HG02588 (cell line): Measurements from ENCODE around the gene CC2D2B.
"Not testable (repeated sequence)": the region's sequence is repeated elsewhere in the genome, so short reads cannot be mapped to it uniquely, and the experiment has no call there.

Experiments used
- ATAC-seq: cut with Tn5 transposase; IDR thresholded peaks from one replicate; pipeline ENCODE4 v1.9.1; 2021; ENCODE audit warnings: mild to moderate bottlenecking, moderate library complexity; ENCODE audit not compliant: unreplicated experiment

Gene CC2D2B

GRCh38 chr10:96014473-96015102 lies 106.8 kb downstream of the CC2D2B start:
- no peak for ATAC-seq

GRCh38 chr10:96017191-96017687 lies 109.5 kb downstream of the CC2D2B start:
- no peak for ATAC-seq

GRCh38 chr10:96021332-96021731 lies 113.6 kb downstream of the CC2D2B start:
- no peak for ATAC-seq

GRCh38 chr10:96022739-96023138 lies 115.0 kb downstream of the CC2D2B start:
- no peak for ATAC-seq

- no peak for ATAC-seq
Observed at GRCh38 chr10:96023168-96023567, 115.4 kb downstream of the CC2D2B start.

- no peak for ATAC-seq
Observed at GRCh38 chr10:96025566-96025965, 117.8 kb downstream of the CC2D2B start.

GRCh38 chr10:96034625-96035024 lies 126.8 kb downstream of the CC2D2B start:
- no peak for ATAC-seq

GRCh38 chr10:96038476-96039387 lies 131.0 kb downstream of the CC2D2B start:
- ATAC-seq, result no peak

GRCh38 chr10:96041146-96041545 lies 133.4 kb downstream of the CC2D2B start:
- no peak for ATAC-seq

GRCh38 chr10:96043033-96043892 lies 135.5 kb downstream of the CC2D2B start, which contains the start of gene CCNJ:
CCNJ (plus strand) TSS chr10:96043583; CDS start chr10:96044394, 811 bp downstream.
- peak; percentile 88 for ATAC-seq

GRCh38 chr10:96043893-96044715 lies 136.3 kb downstream of the CC2D2B start:
- peak; percentile 36 for ATAC-seq

GRCh38 chr10:96044736-96045135 lies 137.0 kb downstream of the CC2D2B start:
- ATAC-seq, result no peak

GRCh38 chr10:96046546-96046945 lies 138.8 kb downstream of the CC2D2B start:
- no peak for ATAC-seq

GRCh38 chr10:96047004-96047649 lies 139.4 kb downstream of the CC2D2B start:
- no peak for ATAC-seq

- ATAC-seq, result not testable (repeated sequence)
Observed at GRCh38 chr10:96047925-96048324, 140.2 kb downstream of the CC2D2B start.

- ATAC-seq, result no peak
Observed at GRCh38 chr10:96049340-96049739, 141.6 kb downstream of the CC2D2B start.

- no peak for ATAC-seq
Observed at GRCh38 chr10:96053985-96054384, 146.2 kb downstream of the CC2D2B start.

- ATAC-seq, result no peak
Observed at GRCh38 chr10:96056787-96057186, 149.0 kb downstream of the CC2D2B start.

GRCh38 chr10:96061232-96061631 lies 153.5 kb downstream of the CC2D2B start:
- no peak for ATAC-seq

- no peak for ATAC-seq
Observed at GRCh38 chr10:96072674-96073073, 164.9 kb downstream of the CC2D2B start.
